Hematopoietic multipotent progenitor cell treated with erythropoietin and hydrocortisone succinate and interleukin-3 and kit ligand, for 8 days (in vitro differentiated cells): ENCODE results near the gene DNAH2.
"Not testable (repeated sequence)": the region's sequence is repeated elsewhere in the genome, so short reads cannot be mapped to it uniquely, and the experiment has no call there.

Experiments
- DNase-seq: peaks from one replicate; pipeline ENCODE4 v3.0.0-alpha.2; 2015

DNAH2 gene

GRCh38 chr17:7852919-7853690, 135.6 kb downstream of the DNAH2 start:
- no peak for DNase-seq

GRCh38 chr17:7853691-7854038, 136.1 kb downstream of the DNAH2 start:
- DNase-seq: no peak

- DNase-seq: no peak
Observed at GRCh38 chr17:7854078-7854777, 136.7 kb downstream of the DNAH2 start.

- DNase-seq: no peak
Observed at GRCh38 chr17:7854851-7855659, 137.5 kb downstream of the DNAH2 start, which contains the start of gene TMEM88. Gene TMEM88, plus strand, starts transcription at chr17:7855066. Its CDS starts 9 bp downstream, at chr17:7855075.

- DNase-seq: no peak
Observed at GRCh38 chr17:7855660-7856010, 138.1 kb downstream of the DNAH2 start.

- DNase-seq: peak; percentile 90
Observed at GRCh38 chr17:7856011-7856810, 138.7 kb downstream of the DNAH2 start.

- DNase-seq: peak; percentile 99
Observed at GRCh38 chr17:7856811-7857712, 139.5 kb downstream of the DNAH2 start, which contains the start of gene NAA38. Gene NAA38, minus strand, starts transcription at chr17:7857559. Its CDS starts 96 bp downstream, at chr17:7857463.

- DNase-seq: peak; percentile 97
Observed at GRCh38 chr17:7857713-7858521, 140.4 kb downstream of the DNAH2 start, which contains the start of gene CYB5D1. Gene CYB5D1, plus strand, starts transcription at chr17:7858003. Its CDS starts 132 bp downstream, at chr17:7858135.

- DNase-seq: peak; percentile 60
Observed at GRCh38 chr17:7858522-7858810, 140.9 kb downstream of the DNAH2 start.

- DNase-seq: no peak
Observed at GRCh38 chr17:7859028-7859427, 141.5 kb downstream of the DNAH2 start.

GRCh38 chr17:7862692-7863437, 145.3 kb downstream of the DNAH2 start:
- peak; percentile 71 for DNase-seq

GRCh38 chr17:7864384-7864783, 146.8 kb downstream of the DNAH2 start:
- DNase-seq: not testable (repeated sequence)

GRCh38 chr17:7864995-7865650, 147.6 kb downstream of the DNAH2 start:
- DNase-seq: no peak

GRCh38 chr17:7867881-7868329, 150.4 kb downstream of the DNAH2 start:
- no peak for DNase-seq

- no peak for DNase-seq
Observed at GRCh38 chr17:7873051-7873450, 155.5 kb downstream of the DNAH2 start.

- no peak for DNase-seq
Observed at GRCh38 chr17:7875804-7876370, 158.3 kb downstream of the DNAH2 start.

GRCh38 chr17:7878234-7878633, 160.7 kb downstream of the DNAH2 start:
- DNase-seq: no peak

- DNase-seq: peak; percentile 29
Observed at GRCh38 chr17:7880076-7880868, 162.7 kb downstream of the DNAH2 start.
